Body of pancreas (tissue), 4 donors: Measurements from ENCODE around the gene RASL10B.

Experiments
- POLR2A ChIP-seq, 3 donors: fragments of 450-650 bp; IDR thresholded peaks; one replicate each; pipeline ENCODE4 v1.6.1; 2016; ENCODE audit warnings: antibody characterized with exemption in 3 of 3, mild to moderate bottlenecking in 2 of 3
- TF ChIP-seq, protein P1 (sequence below), 7 experiments: fragments of 450-650 bp in 4 of 7; fragments of 200-600 bp in 3 of 7; sonication (generic) in 3 of 7; IDR thresholded peaks; one replicate each; pipeline ENCODE4 v1.5.1; 2016 to 2019; ENCODE audit warnings: antibody characterized with exemption in 7 of 7

DNA sequence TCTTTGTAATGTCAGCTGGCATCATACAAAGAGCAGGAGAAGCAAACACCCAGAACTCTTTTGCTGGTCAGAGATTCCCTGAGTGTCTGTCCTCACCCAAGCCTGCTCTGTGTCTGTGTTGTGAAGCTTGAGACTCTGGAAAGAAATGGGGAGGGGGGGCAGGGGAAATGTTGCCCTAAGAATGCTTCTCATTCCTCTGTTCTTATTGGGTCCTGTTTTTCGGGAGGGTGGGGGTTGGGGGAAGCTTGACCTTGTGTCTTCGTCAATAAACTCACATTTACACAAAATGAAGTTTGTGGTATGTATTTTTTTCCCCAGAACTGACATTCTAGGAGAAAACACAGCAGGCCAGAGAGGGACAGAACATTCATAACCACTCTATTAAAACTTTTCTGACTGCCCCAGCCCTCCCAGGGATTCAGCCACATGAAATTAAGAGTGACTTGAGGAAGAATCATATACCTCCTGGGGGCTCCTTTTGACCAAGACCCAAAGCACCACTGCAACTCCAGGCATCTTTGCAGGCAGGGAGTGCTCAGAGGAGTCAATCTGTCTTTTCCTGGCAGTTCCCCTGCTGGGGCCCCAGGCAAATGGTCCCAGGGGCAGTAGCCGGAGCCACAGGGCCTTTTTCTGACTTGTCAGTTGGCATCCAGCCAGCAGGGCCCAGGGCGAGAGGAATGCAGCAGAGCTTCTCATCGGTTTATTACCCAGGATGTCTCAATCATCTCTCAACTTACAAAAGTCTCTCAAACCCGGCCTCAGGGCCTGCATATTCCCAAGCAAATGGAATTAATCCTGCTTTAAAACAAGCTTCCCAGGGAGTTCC is 5.1 kb upstream of the RASL10B start:
- TF ChIP-seq, protein P1, sequence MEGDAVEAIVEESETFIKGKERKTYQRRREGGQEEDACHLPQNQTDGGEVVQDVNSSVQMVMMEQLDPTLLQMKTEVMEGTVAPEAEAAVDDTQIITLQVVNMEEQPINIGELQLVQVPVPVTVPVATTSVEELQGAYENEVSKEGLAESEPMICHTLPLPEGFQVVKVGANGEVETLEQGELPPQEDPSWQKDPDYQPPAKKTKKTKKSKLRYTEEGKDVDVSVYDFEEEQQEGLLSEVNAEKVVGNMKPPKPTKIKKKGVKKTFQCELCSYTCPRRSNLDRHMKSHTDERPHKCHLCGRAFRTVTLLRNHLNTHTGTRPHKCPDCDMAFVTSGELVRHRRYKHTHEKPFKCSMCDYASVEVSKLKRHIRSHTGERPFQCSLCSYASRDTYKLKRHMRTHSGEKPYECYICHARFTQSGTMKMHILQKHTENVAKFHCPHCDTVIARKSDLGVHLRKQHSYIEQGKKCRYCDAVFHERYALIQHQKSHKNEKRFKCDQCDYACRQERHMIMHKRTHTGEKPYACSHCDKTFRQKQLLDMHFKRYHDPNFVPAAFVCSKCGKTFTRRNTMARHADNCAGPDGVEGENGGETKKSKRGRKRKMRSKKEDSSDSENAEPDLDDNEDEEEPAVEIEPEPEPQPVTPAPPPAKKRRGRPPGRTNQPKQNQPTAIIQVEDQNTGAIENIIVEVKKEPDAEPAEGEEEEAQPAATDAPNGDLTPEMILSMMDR (IDR thresholded peaks at IDR 0.05), result no peak
- no peak for TF ChIP-seq POLR2A (IDR thresholded peaks at IDR 0.05)
